Caco-2 (cell line): Measurements from ENCODE around the gene C5orf58. TPM values are rescaled to one million over a fixed set of nuclear protein-coding genes. Genes with fewer than 3 reads are reported as not detected.

Experiments used
- BruUV-seq: library from RNA; stranded (reverse); fragments of 400-500 nt; replicated peaks from 2 replicates; lab custom pipeline; 2021; lab: Mats Ljungman, UMichigan
- CTCF ChIA-PET: fragments of 300-600 bp; sonication (Branson Sonifier 250); formaldehyde crosslinking; loops from one replicate; lab custom pipeline; 2022; ENCODE audit warnings: antibody characterized with exemption; lab: Charles Lee
- POLR2A ChIA-PET: fragments of 300-600 bp; sonication (Branson Sonifier 250); formaldehyde crosslinking; loops from one replicate; lab custom pipeline; 2022; ENCODE audit warnings: antibody characterized with exemption; lab: Charles Lee
- DNase-seq, 2 experiments: peaks; one replicate each; pipeline versions ENCODE4 v3.0.0 to v3.0.0-alpha.2; 2020 to 2022
- H3K27me3 ChIP-seq: replicated peaks from 2 replicates; pipeline ENCODE4 v1.6.0; 2011; ENCODE audit warnings: low read length; ENCODE audit not compliant: control insufficient read depth, insufficient read depth
- H3K36me3 ChIP-seq: 2 replicates; pipeline ENCODE4 v1.5.1; 2011; ENCODE audit warnings: low read length; ENCODE audit not compliant: control insufficient read depth, insufficient read depth
- H3K4me1 ChIP-seq: fragments of 250-450 bp; sonication (Bioruptor Pico); 2 replicates; pipeline ENCODE4 v1.5.1; 2020; ENCODE audit warnings: mild to moderate bottlenecking
- H3K4me3 ChIP-seq: 2 replicates; pipeline ENCODE4 v1.5.1; 2011; ENCODE audit warnings: low read depth, mild to moderate bottlenecking, control low read depth, low read length
- H3K9me3 ChIP-seq: fragments of 250-450 bp; sonication (Bioruptor Pico); 2 replicates; pipeline ENCODE4 v1.5.1; 2020; ENCODE audit warnings: mild to moderate bottlenecking, moderate library complexity
- H3K27ac Mint-ChIP-seq: one replicate; pipeline ENCODE4 v1.8.0; 2022; ENCODE audit warnings: mixed read lengths; ENCODE audit not compliant: unreplicated experiment
- H3K27me3 Mint-ChIP-seq: one replicate; pipeline ENCODE4 v1.8.0; 2022; ENCODE audit warnings: mixed read lengths; ENCODE audit not compliant: insufficient read depth, unreplicated experiment
- H3K36me3 Mint-ChIP-seq: one replicate; pipeline ENCODE4 v1.8.0; 2022; ENCODE audit warnings: mild to moderate bottlenecking, mixed read lengths; ENCODE audit not compliant: insufficient read depth, unreplicated experiment
- H3K4me1 Mint-ChIP-seq: one replicate; pipeline ENCODE4 v1.8.0; 2022; ENCODE audit warnings: low read depth, mixed read lengths; ENCODE audit not compliant: unreplicated experiment
- H3K4me3 Mint-ChIP-seq: one replicate; pipeline ENCODE4 v1.8.0; 2022; ENCODE audit warnings: mild to moderate bottlenecking, moderate library complexity, mixed read lengths; ENCODE audit not compliant: unreplicated experiment
- H3K9me3 Mint-ChIP-seq: one replicate; pipeline ENCODE4 v1.8.0; 2022; ENCODE audit warnings: mixed read lengths; ENCODE audit not compliant: unreplicated experiment
- CTCF ChIP-seq, 2 experiments: fragments of 200-600 bp in 1 of 2; IDR thresholded peaks; 1 replicate in 1 of 2; 2 replicates in 1 of 2; pipeline versions ENCODE4 v1.5.1 to v1.8.0; 2011 to 2022; ENCODE audit warnings: antibody characterized with exemption in 1 of 2, control low read depth in 1 of 2, inconsistent platforms in 1 of 2, low read depth in 1 of 2, low read length in 1 of 2, mild to moderate bottlenecking in 1 of 2, moderate library complexity in 1 of 2; ENCODE audit not compliant: insufficient read depth in 1 of 2, severe bottlenecking in 1 of 2, unreplicated experiment in 1 of 2
- intact Hi-C: fragments of 100-400 bp; cut with micrococcal nuclease; formaldehyde crosslinking; loops from one replicate; pipeline ENCODE4 v1.10.0; 2022; ENCODE audit not compliant: unreplicated experiment
- total RNA-seq: library from RNA; stranded (reverse); gene quantifications from 2 replicates; pipeline ENCODE4 v1.2.3, GENCODE V29; 2022

C5orf58 gene
- total RNA-seq, 1 experiment from 2014 or later: not detected

DNA sequence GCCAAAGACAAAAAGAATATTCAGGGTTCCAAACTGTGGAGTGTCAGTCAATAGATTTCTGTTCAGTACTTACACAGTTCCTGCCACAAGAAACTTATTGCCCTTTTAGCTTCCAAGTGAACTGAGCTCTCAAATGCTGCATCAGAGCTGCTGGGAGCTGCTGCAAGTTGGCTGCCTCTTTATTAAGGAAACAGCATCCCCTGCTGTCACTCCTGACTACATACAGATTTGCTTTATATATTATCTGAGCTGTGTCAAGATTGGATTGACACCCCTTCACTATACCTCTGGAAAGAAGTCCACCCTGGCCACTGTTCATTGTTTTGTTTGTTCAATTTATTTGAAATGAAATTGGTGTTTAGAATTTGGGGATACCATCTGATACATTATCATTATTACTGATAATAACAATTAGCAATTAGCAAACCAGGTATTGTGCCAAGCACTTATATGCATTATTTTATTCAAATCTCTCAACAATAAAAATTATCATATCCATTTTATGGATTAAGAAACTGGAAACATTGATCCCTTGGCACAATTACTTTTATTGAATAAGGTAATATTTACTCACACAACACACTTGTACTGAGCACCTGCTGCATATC is 16.4 kb upstream of the C5orf58 start:
- H3K4me1 Mint-ChIP-seq: no peaks in the 10 kb centered on the region
- peak; percentile 37 to 74 for TF ChIP-seq CTCF (IDR thresholded peaks at IDR 0.05; ENCODE audit: insufficient read depth in 1 of 2, low read depth in 1 of 2, low read length in 1 of 2, severe bottlenecking in 1 of 2, unreplicated experiment in 1 of 2)
- DNase-seq: peak; percentile 45 to 49
- no peaks in the 10 kb centered on the region for H3K9me3 Mint-ChIP-seq
- Histone ChIP-seq H3K27me3 (no peaks in the 10 kb centered on the region), H3K4me3 (no peak overlapping the region), H3K4me1 (no peaks in the 10 kb centered on the region), H3K9me3 (no peaks in the 10 kb centered on the region), H3K36me3 (no peaks in the 10 kb centered on the region)
- no peaks in the 10 kb centered on the region for H3K36me3 Mint-ChIP-seq
- ChIA-PET CTCF (interaction anchor here (0.6 to 1.1 kb wide), 7 partner anchors 32 to 633 kb away, joined by 3 to 18 read pairs (median 5); partner anchors contain the start of genes INSYN2B and SPDL1), POLR2A (no interaction called here)
- intact Hi-C loops: loop anchor here (1.0 kb wide), 1 partner anchor 116 kb away; no protein-coding TSS in a partner anchor
- no peak overlapping the region for H3K4me3 Mint-ChIP-seq
- no peak overlapping the region for H3K27ac Mint-ChIP-seq
- H3K27me3 Mint-ChIP-seq: peaks cover 7% of the 10 kb centered on the region
- BruUV-seq: no TSS peak

- intact Hi-C loops: no loop called here
- Histone ChIP-seq H3K4me3 (no peak overlapping the region), H3K27me3 (no peaks in the 10 kb centered on the region), H3K4me1 (no peaks in the 10 kb centered on the region), H3K9me3 (no peaks in the 10 kb centered on the region), H3K36me3 (no peaks in the 10 kb centered on the region)
- BruUV-seq: no TSS peak
- H3K36me3 Mint-ChIP-seq: no peaks in the 10 kb centered on the region
- POLR2A ChIA-PET: no interaction called here
- DNase-seq: no peak
- CTCF ChIA-PET: no interaction called here
- peaks cover 7% of the 10 kb centered on the region for H3K27me3 Mint-ChIP-seq
- H3K4me3 Mint-ChIP-seq: no peak overlapping the region
- H3K27ac Mint-ChIP-seq: no peak overlapping the region
- H3K9me3 Mint-ChIP-seq: no peaks in the 10 kb centered on the region
- no peak for TF ChIP-seq CTCF (IDR thresholded peaks at IDR 0.05; ENCODE audit: insufficient read depth in 1 of 2, low read depth in 1 of 2, low read length in 1 of 2, severe bottlenecking in 1 of 2, unreplicated experiment in 1 of 2)
- H3K4me1 Mint-ChIP-seq: no peaks in the 10 kb centered on the region
Measured at GRCh38 chr5:170217831-170218230, 15.0 kb upstream of the C5orf58 start.

DNA sequence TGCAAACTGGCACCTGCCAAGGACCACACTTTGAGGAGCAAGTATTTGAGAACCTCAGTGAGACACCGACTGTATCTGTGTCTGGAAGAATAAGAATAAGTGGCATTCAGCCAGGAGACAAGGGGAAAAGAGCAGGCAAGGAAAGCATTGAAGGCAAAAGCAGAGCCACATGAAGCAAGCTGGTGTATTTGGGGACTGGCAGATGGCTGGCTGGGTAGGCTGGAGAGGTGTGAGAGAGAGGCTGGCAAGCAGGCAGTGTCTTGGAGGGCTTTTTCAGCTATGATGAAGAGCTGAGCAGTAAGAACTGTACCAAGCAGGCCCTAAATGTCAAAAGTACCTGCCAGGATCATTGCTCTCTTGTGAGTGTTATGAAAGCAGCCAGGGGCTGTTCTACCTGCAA is 14.1 kb upstream of the C5orf58 start:
- TF ChIP-seq CTCF (IDR thresholded peaks at IDR 0.05; ENCODE audit: insufficient read depth in 1 of 2, low read depth in 1 of 2, low read length in 1 of 2, severe bottlenecking in 1 of 2, unreplicated experiment in 1 of 2): no peak
- CTCF ChIA-PET: no interaction called here
- POLR2A ChIA-PET: no interaction called here

More for the DNA sequence above, 14.1 kb upstream of the C5orf58 start:
- DNase-seq: no peak
- Mint-ChIP-seq H3K4me3 (no peak overlapping the region), H3K27me3 (peaks cover 7% of the 10 kb centered on the region), H3K27ac (no peak overlapping the region), H3K36me3 (no peaks in the 10 kb centered on the region), H3K4me1 (no peaks in the 10 kb centered on the region), H3K9me3 (no peaks in the 10 kb centered on the region)
- H3K9me3 ChIP-seq: no peaks in the 10 kb centered on the region
- no peaks in the 10 kb centered on the region for H3K36me3 ChIP-seq
- BruUV-seq: no TSS peak
- H3K4me3 ChIP-seq: no peak overlapping the region
- intact Hi-C loops: no loop called here
- no peaks in the 10 kb centered on the region for H3K27me3 ChIP-seq
- H3K4me1 ChIP-seq: no peaks in the 10 kb centered on the region
